Tibial artery (tissue), 4 donors: Measurements from ENCODE around the gene PSMD9.
"Not testable (repeated sequence)": the region's sequence is repeated elsewhere in the genome, so short reads cannot be mapped to it uniquely, and the experiment has no call there.

ENCODE experiments used
- DNase-seq, 2 donors: peaks; one replicate each; pipeline ENCODE4 v3.0.0-alpha.2; 2019
- H3K27ac ChIP-seq, 2 donors: fragments of 200-600 bp; sonication (generic) in 1 of 2; 1 replicate in 1 of 2; 2 replicates in 1 of 2; pipeline ENCODE4 v1.5.1; 2018 to 2019; ENCODE audit warnings: mild to moderate bottlenecking in 1 of 2
- H3K27me3 ChIP-seq, 2 donors: fragments of 200-600 bp; sonication (generic) in 1 of 2; one replicate each; pipeline versions ENCODE4 v1.5.1 to v1.6.0; 2016 to 2019
- H3K36me3 ChIP-seq, 3 donors: fragments of 200-600 bp; sonication (generic) in 2 of 3; one replicate each; pipeline ENCODE4 v1.5.1; 2016 to 2019; ENCODE audit warnings: mild to moderate bottlenecking in 2 of 3
- H3K4me1 ChIP-seq, 4 donors: fragments of 200-600 bp; sonication (generic) in 2 of 4; 1 replicate in 3 of 4; 2 replicates in 1 of 4; pipeline ENCODE4 v1.5.1; 2016 to 2019
- H3K4me3 ChIP-seq, 2 donors: fragments of 200-600 bp; sonication (generic) in 1 of 2; 1 replicate in 1 of 2; 2 replicates in 1 of 2; pipeline ENCODE4 v1.5.1; 2018 to 2019; ENCODE audit warnings: mild to moderate bottlenecking in 2 of 2
- H3K9me3 ChIP-seq, 3 donors: fragments of 200-600 bp; sonication (generic) in 1 of 3; one replicate each; pipeline ENCODE4 v1.5.1; 2016 to 2019
- CTCF ChIP-seq, 2 experiments: fragments of 200-600 bp in 1 of 2; fragments of 450-650 bp in 1 of 2; IDR thresholded peaks; one replicate each; pipeline ENCODE4 v1.5.1; 2017 to 2019; ENCODE audit warnings: antibody characterized with exemption in 2 of 2, mild to moderate bottlenecking in 1 of 2, moderate library complexity in 1 of 2
- intact Hi-C: fragments of 100-400 bp; cut with DNase I; formaldehyde crosslinking; loops from one replicate; pipeline ENCODE4 v1.15.0; 2023; ENCODE audit warnings: low total_unique reads

PSMD9 gene

GRCh38 chr12:121927813-121928212 lies 39.2 kb downstream of the PSMD9 start:
- intact Hi-C loops, result no loop called here
- DNase-seq, result no peak
- TF ChIP-seq CTCF (IDR thresholded peaks at IDR 0.05), result no peak
- no peaks in the 10 kb centered on the region for H3K27me3 ChIP-seq
- no peaks in the 10 kb centered on the region for H3K36me3 ChIP-seq
- H3K9me3 ChIP-seq, result no peaks in the 10 kb centered on the region
- H3K27ac ChIP-seq, result no peak overlapping the region
- no peak overlapping the region for H3K4me3 ChIP-seq
- peaks cover 0 to 25% (median 16%) of the 10 kb centered on the region in 4 donors for H3K4me1 ChIP-seq

- H3K27me3 ChIP-seq, H3K9me3 ChIP-seq, intact Hi-C loops, DNase-seq, H3K27ac ChIP-seq, H3K4me3 ChIP-seq, H3K36me3 ChIP-seq, H3K4me1 ChIP-seq: not testable (repeated sequence)
Observed at GRCh38 chr12:121929545-121929944, 41.0 kb downstream of the PSMD9 start.

GRCh38 chr12:121930862-121931261 lies 42.3 kb downstream of the PSMD9 start:
- H3K36me3 ChIP-seq, result peaks cover 0 to 5% (median 0%) of the 10 kb centered on the region in 3 donors
- H3K9me3 ChIP-seq, result no peaks in the 10 kb centered on the region
- DNase-seq, result no peak
- no peak overlapping the region for H3K27ac ChIP-seq
- H3K4me3 ChIP-seq, result no peak overlapping the region
- TF ChIP-seq CTCF (IDR thresholded peaks at IDR 0.05), result no peak
- no peaks in the 10 kb centered on the region for H3K4me1 ChIP-seq
- intact Hi-C loops, result no loop called here
- no peaks in the 10 kb centered on the region for H3K27me3 ChIP-seq

GRCh38 chr12:121932176-121932536 lies 43.6 kb downstream of the PSMD9 start:
- Histone ChIP-seq H3K4me3 (no peak overlapping the region), H3K36me3 (peaks cover 0 to 18% (median 6%) of the 10 kb centered on the region in 3 donors), H3K27ac (no peak overlapping the region), H3K27me3 (no peaks in the 10 kb centered on the region), H3K4me1 (no peaks in the 10 kb centered on the region), H3K9me3 (no peaks in the 10 kb centered on the region)
- intact Hi-C loops, result no loop called here
- DNase-seq, result no peak
- no peak for TF ChIP-seq CTCF (IDR thresholded peaks at IDR 0.05)

- Histone ChIP-seq H3K36me3 (peaks cover 0 to 23% (median 7%) of the 10 kb centered on the region in 3 donors), H3K4me3 (no peak overlapping the region), H3K27ac (no peak overlapping the region), H3K4me1 (no peaks in the 10 kb centered on the region), H3K27me3 (no peaks in the 10 kb centered on the region), H3K9me3 (no peaks in the 10 kb centered on the region)
- no peak for TF ChIP-seq CTCF (IDR thresholded peaks at IDR 0.05)
- no peak for DNase-seq
- intact Hi-C loops, result no loop called here
Observed at GRCh38 chr12:121932914-121933521, 44.4 kb downstream of the PSMD9 start.

GRCh38 chr12:121933522-121934308 lies 45.1 kb downstream of the PSMD9 start:
- intact Hi-C loops, result no loop called here
- DNase-seq, result no peak
- H3K4me3 ChIP-seq, result no peak overlapping the region
- H3K36me3 ChIP-seq, result peaks cover 0 to 23% (median 7%) of the 10 kb centered on the region in 3 donors
- H3K27me3 ChIP-seq, result no peaks in the 10 kb centered on the region
- no peak for TF ChIP-seq CTCF (IDR thresholded peaks at IDR 0.05)
- no peaks in the 10 kb centered on the region for H3K4me1 ChIP-seq
- H3K27ac ChIP-seq, result no peak overlapping the region
- no peaks in the 10 kb centered on the region for H3K9me3 ChIP-seq
